ENCODE measurements around the gene STK32C.

STK32C gene

DNA sequence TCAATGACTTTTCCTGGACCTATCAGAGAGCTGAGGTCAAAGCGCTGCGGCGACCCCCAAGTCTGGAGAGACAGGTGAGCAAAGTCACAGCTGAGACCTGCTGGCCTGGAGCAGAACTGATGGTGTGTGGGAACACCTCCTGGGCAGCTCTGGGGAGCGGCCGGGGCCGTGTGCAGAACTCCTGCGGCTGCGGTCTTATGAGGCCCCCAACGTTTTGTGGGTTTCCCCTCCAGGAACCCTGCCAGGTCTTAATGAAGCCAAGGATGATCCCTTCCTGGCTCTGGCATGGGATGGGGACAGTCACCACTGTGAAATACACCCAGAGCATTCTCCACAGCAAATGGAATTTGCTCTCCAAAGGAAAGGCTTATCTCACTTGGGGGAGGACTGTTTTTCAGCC, 94.9 kb downstream of the STK32C start:
- no peak for DNase-seq (ENCODE audit: low read depth in 2 of 2)

DNA sequence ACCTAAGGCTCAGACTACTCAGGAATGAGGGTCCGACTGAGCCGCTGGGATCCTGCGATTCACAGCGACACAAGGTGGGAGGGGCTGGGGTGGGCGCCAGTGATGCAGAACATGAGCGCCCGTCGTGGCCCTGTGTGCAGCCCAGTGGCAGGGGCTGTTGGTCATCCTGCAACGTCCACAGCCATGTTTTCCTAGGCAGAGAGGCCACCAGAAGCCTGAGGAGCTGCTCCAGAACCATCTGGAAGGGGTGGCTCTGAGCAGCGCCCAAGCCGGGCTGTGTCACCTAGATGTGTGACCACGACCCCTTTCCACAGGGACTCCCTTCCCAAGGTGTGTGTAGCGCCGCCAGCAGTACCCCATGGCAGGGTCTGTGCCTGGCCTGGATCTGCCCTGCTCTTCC, 96.5 kb downstream of the STK32C start:
- no peak for DNase-seq (ENCODE audit: low read depth in 2 of 2)

DNA sequence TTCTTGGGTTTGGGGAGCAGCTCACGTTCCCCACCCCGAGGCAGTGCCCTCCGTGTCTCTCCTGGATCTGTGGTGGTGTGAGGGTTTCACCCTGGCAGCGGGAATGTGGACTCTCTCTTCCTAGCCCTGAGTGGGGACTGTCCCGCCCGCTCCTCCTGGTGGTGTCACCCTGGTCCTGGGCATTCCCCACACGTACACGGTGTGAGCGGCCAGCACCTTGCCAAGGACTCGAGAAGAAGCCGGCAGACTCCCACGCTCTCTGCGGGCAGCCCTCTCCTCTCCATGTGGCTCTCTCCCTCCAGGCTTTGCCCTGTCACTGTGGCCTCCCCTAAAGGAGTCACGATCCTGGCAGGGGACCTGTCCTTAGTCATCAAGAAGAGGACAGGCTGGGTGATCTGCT, 97.0 kb downstream of the STK32C start:
- DNase-seq (ENCODE audit: low read depth in 2 of 2), result no peak

DNA sequence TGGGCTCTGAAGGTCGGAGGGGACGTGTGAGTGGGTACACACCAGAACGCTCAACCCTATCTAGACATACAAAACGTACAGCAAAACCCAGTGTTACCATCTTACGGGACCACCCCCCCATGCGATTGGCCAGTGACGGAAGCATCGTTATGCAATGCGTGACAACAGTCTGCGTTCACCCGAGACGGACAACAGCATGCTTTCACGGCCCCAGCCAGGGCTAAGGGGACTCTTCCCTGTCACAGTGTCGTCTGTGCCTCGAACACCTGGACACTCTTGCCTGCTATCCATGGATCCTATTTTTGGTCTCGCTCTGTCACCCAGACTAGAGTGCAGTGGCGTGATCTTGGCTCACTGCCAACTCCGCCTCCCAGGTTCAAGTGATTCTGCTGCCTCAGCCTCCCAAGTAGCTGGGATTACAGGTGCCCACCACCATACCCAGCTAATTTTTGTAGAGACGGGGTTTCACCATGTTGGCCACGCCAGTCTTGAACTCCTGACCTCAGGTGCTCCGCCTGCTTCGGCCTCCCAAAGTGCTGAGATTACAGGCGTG, 97.7 kb downstream of the STK32C start:
- DNase-seq (ENCODE audit: low read depth in 2 of 2), result no peak

DNA sequence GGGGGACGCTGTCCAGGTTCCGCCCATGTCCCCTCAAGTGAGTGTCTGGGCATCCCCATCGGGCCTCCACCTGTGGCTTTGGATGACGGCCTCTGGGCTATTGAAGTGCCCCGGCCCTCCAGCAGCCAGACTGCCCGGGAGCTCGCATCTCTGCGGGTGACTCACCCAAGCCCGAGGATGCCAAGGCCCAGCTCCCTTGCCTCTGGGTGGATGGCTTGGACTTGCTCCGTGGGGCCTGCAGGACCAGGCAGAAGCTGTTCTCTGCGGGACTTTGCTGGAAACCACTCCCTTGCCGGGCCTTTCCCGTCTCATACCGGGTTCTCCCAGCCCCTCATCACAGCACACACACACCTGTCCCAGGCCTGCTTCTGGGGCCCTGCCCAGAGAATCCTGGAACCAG, 98.6 kb downstream of the STK32C start:
- DNase-seq (ENCODE audit: low read depth in 2 of 2), result no peak

DNA sequence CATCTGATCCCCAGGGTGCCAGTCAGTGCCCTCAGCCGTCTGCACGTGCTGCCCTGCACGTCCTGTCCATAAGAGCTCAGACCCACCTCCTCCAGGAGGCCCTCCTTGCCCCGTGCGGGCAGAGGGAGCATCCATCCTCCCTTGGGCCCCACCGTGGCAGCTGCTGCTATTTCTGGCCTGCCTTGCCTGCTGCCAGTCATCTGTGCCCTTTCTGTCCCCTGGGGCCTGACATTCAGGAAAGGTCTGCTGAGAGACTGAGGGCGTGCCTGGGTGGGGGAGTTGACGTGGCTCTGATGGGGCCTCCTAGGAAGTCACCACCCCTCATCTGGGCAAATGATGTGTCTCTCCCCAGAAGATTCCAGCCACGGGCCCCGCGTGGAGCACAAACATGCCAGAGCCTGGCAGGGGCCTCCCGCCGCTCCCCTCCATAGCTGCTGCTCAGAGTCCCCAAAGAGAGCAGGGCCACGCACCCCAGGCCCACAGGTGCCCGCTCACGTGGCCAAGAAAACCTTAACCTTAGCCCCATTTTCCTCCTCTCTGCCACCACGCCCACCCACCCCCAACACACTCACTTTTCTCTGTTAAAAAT, 99.2 kb downstream of the STK32C start:
- no peak for DNase-seq (ENCODE audit: low read depth in 2 of 2)

DNA sequence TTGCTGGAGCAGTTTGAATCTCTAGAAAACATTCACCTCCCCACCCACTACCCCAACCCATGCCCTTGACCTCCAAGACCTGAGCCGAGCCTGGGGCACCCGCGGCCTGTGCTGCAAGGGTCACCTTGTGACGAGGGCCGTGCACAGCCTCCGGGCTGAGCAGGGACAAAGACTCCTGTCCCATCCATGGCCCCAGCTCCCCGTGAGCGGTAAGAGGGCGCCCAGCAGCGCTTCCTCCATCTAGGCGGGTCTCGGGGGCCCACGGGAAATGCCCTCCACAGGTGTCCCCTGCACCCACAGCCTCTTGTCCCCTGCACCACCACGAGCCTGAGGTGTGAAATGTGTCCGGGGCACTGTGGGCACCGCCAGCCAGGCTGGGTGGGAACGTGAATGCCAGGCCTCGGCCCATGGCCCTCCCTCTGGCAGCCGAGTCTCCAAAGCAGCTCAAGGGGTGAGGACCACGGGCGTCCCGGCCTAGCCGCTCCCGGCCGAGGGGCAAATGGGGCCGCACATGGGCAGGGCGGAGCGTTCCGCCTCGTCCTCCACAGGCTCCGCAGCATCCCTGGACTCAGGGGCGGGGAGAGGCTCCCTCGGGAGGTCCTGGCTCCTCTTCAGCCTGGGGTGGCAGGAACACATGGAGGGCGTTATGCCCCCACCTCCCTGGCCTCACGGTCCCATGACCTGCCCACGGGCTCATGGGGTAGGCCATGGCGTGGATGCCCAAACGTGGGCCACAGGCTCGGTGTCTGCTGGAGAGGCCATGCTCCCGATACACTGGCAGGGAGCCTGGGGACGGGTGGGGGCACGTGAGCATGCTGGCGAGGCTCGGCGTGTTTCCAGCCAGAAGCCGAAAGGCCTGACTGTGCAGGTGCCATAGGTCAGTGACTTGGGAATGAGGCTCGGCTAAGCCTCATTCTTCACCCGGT, 100.0 kb downstream of the STK32C start:
- no peak for DNase-seq (ENCODE audit: low read depth in 2 of 2)

DNA sequence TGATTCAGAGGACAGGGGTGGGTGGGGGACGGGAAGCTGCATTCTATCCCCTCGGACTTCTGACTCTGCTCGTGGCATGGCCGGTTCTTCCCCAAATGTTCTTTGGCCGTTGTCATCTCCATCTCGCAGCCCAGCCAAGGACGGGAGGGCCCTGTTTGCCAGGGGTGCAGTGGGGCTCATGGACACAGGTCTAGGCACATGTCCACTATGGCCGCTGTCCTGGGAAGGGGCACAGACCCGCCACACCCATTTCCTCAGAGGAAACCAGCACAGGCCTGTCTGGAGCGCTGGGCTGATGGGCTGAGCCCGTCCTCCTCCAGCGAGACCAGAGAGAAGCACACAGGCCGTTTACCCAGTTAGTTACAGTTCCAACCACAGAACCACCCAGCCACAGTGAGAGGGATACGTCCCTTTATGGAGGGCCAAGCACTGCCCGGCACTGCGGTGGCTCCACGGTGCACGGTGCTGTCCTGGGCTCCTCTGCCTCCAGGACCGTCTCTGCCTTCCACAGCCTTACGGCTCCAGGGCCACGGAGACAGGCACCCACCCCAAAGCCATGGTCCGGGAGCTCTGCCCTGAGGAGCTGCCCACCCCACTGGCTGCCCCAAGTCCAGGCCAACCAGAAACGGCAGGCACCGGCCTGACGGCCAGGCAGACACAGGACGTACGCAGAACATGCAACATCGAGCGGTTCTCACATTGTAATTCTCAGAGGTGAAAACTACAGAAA, 100.8 kb downstream of the STK32C start:
- no peak for DNase-seq (ENCODE audit: low read depth in 2 of 2)

DNA sequence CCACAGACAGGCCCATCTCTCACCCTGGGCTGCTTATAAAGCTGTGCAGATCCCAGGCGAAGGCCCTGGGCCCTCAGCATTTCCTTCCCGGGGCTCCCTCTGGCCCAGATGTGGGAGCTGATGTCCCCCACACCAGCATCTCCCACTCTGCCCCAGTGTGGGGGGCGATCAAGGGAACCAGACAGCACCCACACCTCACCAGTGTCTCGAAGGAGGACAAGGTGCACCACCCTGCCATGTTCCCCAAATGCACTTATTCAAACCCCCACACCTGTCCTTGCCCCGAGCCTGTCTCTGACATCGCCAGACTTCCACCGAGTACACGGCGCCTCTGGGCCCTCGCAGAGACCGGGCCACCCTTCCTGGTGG, 101.4 kb downstream of the STK32C start:
- DNase-seq (ENCODE audit: low read depth in 2 of 2), result no peak

DNA sequence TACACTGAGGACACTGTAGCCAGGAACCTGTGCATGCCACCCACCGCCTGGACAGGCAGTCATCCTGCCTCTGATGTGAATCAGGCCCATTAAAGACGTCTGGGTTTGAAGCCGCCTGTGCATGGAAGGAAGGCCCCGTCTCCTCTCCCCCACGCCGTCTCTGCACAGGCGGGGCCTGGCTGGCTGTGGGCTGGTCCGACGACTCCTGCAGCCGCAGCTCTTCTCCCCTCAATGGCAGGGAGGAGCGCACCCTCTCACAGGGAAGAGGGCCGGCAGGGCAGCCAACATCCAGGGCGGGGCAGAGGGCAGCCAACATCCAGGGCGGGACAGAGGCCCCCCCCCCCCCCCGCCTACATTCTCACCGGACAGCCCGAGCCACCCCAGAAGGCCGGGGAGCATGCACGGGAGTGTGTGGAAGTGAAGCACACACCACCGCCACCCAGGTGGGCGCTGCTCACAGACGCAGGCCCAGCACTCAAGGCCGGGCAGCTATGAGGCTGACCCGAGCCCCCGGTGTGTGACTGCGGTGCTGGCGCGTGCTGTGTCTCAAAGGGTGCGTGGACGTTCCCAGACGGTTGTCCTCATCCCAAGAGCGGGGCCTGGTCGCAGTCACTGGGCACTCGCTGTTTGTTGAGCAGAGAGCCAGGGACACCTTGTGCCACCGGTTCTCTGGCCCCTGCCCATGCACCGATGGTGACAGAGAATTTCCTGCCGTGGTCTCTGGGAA, 101.9 kb downstream of the STK32C start:
- DNase-seq (ENCODE audit: low read depth in 2 of 2), result no peak

DNA sequence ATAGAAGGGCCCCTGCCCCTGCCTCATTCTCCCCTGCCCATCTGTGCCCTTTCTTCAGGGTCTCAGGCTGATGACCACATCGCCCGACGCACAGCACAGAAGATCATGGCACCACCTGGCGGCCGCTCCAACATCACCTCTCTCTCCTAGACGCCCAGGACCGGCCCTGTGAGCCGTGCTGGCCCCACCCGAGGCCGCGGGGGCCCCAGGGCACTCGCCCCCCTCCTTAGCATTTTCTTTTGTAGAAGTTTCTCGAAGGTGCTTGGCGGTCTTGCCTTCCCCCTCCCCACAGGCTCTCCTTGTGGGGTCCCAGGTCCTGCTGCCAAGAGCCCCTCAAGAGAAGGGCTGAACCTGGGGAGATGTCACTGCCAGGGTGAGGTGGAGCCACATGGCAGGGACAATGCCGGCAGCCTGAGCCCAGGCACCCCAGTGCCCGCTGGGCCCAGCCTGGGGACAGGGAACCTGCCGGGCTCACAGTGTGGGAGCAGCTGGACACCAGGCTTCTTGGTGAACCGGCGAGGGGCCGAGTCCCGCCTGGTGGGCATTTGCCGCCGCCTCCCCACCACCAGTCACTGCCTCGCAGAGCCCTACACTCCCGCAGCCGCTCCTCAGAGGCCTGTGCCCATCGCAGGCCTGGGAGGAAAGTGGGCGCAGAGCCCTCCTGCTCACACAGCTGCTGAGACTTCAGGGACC, 102.8 kb downstream of the STK32C start:
- no peak for DNase-seq (ENCODE audit: low read depth in 2 of 2)

DNA sequence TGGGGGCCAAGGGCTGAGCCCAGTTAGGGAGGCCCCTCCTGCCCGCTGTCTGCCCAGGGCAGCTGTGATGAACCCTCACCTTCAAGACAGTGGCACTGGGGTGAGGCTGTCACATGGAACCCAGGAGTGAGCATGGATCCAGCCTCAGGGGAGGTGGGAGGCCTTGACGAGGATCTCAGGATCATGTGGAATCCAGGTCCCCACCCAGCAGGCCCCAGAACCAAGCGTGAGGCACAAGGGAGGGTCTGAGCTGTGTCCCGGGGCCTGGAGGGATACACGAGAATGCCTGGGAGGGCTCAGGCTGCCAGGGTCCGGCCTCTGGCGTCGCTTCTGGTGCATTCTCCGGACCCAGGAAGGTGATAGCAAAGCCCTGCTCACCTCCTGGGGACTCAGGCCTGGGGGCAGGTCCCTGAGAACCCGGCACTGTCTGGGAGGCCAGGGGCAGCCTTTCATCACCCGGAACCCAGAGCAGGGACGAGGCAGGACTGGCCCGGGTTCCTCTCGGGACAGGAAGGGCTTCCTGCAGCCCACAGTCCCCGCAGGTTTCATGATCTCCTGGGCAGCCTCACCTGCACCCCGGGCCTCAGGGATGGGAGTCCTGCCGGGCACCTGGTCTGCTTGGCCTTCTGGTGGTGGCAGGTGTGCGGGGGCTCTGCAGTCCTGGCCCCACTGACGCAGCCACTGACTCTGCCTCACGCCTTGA, 103.5 kb downstream of the STK32C start:
- no peak for DNase-seq (ENCODE audit: low read depth in 2 of 2)

DNA sequence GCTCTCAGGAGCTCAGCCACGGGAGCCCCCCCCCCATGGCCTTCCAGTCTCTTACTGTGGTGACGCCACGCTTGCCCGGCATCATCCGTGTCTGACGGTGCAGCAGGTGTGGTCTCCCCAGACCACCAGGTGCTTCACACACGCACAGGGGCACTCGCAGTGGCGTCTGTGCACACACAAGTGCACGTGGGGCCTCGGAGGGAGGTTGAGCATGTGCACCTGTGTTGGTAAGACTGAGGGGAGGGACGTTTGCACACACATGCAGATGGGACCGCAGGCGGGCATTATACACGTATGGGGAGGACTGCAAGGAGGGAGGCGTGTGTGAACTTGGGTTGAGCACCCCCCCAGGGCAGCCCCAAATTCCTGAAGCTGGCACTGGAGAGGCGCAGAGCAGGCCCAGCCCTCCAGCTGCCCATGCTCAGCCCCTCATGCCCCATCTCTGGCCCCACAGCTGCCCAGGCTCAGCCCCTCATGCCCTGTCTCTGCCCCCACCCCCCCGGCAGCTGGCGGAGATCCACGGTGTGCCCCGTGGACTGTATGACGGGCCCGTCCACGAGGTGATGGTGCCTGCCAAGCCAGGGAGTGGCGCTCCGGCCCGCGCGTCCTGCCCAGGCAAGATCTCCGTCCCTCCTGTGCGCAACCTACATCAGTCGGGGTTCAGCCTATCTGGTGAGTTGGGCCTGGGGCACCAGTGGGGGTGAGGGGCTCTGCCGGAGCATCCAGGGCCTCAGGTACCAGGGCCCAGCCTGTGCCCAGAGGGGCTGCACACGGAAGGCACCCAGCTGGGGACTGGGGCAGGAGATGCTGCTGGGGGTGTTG, 104.3 kb downstream of the STK32C start:
- no peak for DNase-seq (ENCODE audit: low read depth in 2 of 2)

DNA sequence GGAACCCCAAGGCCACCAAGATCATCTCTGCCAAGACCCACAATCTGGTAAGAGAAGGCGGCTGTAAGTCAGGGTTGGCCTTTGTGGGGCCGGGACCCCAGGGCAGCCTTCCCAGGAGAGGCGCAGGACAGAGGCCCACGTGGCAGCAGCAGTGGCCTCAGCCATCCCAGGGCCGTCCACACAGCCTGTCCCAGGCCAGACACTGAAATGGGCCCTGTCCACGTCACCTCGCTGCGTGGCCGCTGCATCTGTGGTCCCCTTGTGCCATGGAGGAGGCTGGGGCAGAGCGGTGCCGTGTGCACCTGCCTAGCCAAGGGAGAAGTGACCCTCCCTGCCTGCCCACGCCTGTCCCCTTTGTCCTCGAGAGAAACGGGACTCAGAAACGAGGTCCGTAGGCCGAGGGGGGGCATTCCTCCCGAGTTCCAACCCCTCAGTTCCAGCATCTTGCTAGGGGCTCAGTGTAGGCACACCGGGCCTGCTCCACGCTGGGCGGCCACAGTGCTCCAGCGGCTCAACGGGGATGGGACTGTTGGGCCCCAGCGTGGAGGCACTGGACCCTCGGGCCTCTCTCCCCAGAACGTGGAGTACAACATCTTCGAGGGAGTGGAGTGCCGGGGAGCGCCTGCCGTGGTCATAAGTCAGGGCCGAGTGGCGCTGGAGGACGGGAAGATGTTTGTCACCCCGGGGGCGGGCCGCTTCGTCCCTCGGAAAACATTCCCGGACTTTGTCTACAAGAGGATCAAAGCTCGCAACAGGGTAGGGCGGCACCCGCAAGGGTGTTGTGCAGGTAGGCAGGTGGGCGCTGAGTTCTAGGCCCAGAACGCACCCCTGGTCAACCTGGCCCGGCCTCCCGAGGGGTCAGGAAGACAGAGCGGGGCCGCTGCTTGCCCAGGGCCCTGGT, 105.4 kb downstream of the STK32C start:
- DNase-seq (ENCODE audit: low read depth in 2 of 2), result no peak

DNA sequence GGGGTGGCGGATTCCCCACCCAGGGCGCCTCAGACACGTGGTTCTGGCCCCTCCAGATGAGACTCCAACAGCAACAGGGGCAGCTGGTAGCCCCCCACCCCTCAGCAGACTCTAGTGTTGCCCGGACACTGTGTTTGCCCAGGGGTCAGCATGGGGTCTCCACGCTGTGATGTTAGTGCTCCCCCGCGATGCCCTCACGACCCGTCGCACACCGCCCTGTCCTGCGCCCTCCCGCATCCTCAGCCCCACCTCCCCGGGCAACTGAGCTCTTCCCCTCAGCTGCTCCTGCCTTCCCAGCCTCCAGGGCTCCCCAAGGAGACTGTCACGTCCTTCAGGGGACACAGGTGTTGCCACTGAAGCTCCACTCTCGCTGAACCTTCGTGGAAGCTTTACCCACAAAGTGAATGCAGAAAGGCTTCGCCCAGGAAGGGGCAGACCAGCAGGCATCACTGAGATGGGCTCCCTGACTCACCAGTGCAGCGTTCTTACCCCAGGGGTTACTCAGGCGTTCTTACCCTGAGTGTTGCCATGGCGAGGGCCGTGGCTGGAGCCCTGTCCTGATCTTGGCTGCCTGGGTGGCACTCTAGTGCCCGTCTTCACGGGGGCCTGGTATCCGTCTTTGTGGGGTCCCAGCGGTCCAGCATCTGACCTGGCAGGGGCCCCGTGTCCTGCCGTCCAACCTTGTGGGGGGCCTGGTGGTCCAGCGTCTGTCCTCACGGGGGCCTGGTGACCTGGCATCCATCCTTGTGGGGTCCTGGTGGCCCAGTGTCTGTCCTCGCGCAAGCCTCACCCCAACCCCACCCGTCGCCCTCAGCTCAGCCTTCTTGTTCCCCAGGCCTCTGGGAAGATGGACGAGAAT, 106.4 kb downstream of the STK32C start:
- no peak for DNase-seq (ENCODE audit: low read depth in 2 of 2)

DNA sequence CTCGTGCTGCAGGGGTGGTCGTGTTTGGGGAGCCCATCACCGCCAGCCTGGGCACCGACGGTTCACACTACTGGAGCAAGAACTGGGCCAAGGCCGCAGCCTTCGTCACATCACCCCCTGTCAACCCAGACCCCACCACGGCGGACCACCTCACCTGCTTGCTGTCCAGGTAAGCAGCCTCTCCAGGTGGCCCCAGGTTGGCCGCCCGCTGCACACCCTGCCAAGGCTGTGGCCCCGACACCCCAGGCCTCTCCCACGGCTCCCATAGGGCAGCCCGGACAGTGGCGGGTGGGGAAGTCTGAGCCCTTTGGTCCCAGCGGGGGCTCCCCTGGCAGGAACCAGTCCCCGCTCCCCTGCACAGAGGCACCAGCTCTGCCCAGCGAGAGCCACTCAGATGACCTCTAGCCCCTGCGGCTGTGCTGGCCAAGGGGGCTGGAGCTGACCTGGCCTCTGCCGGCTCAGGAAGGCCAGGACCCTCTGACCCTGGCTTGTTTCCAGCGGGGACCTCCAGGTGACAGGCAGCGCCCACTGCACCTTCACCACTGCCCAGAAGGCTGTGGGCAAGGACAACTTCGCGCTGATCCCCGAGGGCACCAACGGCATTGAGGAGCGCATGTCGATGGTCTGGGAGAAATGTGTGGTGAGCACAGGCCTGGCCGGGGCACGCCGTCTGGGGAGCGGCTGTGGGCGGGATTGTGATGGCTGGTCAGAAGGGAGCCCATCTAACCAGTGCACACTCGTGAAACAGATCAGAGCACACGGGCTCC, 107.2 kb downstream of the STK32C start:
- no peak for DNase-seq (ENCODE audit: low read depth in 2 of 2)

DNA sequence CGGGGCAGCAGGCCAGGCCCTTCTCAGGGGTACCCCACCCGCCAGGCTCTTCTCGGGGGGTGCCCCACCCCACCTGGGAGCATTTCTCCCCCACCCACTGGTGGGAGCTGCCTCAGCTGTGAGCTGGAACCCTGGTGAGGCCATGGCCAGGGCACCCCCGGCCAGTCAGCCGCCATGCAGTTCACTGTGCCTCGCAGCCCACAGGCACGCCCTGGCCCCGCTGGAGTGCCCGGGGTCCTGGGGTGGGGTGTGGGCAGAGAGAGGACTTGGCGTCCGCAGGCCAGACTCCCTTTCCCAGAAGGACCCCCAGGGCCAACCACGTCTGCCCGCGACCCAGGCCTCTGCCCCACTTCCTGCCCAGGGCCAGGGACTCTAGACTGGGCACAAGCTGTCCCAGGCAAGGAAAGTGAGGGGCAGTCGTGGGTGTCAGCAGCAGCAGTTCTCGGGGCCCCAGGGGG, 107.9 kb downstream of the STK32C start:
- DNase-seq (ENCODE audit: low read depth in 2 of 2), result no peak

All from stimulated activated CD4-positive, alpha-beta T cell treated with anti-CD3 and anti-CD28 coated beads, Interleukin-4, amount 100 ng/mL, for 48 hours (primary cell).